ENCODE measurements around the gene SPAG9.

Gene SPAG9

DNA sequence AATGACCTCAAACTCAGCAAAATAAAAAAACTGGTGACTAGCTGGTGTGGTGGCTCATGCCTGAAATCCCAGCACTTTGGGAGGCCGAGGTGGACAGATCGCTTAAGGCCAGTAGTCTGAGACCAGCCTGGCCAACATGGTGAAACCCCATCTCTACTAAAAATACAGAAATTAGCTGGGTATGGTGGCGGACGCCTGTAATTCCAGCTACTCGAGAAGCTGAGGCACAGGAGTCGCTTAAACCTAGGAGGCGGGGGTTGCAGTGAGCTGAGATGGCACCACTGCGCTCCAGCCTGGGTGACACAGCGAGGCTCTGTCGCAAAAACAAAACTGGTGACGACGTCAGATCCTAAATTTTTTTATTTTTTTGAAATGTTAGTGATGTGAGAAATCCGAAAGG is 172.0 kb downstream of the SPAG9 start:
- H3K4me3 ChIP-seq (ENCODE audit: control insufficient read depth, low read depth, low read length): no peak overlapping the region
- TF ChIP-seq, protein P1, sequence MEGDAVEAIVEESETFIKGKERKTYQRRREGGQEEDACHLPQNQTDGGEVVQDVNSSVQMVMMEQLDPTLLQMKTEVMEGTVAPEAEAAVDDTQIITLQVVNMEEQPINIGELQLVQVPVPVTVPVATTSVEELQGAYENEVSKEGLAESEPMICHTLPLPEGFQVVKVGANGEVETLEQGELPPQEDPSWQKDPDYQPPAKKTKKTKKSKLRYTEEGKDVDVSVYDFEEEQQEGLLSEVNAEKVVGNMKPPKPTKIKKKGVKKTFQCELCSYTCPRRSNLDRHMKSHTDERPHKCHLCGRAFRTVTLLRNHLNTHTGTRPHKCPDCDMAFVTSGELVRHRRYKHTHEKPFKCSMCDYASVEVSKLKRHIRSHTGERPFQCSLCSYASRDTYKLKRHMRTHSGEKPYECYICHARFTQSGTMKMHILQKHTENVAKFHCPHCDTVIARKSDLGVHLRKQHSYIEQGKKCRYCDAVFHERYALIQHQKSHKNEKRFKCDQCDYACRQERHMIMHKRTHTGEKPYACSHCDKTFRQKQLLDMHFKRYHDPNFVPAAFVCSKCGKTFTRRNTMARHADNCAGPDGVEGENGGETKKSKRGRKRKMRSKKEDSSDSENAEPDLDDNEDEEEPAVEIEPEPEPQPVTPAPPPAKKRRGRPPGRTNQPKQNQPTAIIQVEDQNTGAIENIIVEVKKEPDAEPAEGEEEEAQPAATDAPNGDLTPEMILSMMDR (IDR thresholded peaks at IDR 0.05; ENCODE audit: control insufficient read depth, insufficient read depth, low read depth, low read length, missing control alignments): no peak
- no peak for DNase-seq (ENCODE audit: low read depth)

DNA sequence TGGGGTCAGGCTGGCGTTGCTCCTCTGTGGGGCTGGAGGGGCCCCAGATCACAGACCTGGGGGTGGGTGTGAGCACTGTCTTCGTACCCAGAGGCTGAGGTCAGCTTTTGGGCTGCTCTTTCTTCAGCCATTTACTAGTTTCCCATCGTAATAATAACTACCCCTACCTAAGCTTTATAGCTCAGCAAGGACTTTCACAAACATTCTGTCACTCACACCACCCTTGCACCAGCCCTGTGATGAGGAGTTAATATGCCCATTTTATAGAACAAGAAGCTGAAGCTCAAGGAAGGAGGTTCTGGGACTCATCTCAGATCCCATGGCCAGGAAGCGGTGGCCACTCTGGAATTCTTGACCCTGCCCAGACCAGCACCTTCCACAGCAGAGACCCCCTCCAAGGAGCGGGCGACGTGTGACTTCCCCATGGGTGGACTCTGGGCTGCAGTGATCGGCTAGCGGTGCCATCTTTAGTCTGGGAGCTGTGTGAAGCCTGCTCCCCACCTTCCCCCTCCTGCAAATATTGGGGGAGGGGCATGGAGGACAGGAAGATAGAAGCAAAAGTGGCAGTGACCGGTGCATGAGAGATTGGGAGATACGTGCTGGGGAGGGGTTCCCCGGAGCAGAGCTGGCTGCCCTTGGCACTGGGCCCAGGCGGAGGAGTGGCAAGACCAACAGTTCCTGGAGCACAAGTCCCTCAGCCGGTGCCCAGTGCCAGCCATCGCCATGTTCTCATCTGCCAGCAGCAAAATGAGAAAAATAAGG is 172.7 kb downstream of the SPAG9 start:
- TF ChIP-seq, protein P1 (IDR thresholded peaks at IDR 0.05; ENCODE audit: control insufficient read depth, insufficient read depth, low read depth, low read length, missing control alignments): no peak
- no peak for DNase-seq (ENCODE audit: low read depth)

DNA sequence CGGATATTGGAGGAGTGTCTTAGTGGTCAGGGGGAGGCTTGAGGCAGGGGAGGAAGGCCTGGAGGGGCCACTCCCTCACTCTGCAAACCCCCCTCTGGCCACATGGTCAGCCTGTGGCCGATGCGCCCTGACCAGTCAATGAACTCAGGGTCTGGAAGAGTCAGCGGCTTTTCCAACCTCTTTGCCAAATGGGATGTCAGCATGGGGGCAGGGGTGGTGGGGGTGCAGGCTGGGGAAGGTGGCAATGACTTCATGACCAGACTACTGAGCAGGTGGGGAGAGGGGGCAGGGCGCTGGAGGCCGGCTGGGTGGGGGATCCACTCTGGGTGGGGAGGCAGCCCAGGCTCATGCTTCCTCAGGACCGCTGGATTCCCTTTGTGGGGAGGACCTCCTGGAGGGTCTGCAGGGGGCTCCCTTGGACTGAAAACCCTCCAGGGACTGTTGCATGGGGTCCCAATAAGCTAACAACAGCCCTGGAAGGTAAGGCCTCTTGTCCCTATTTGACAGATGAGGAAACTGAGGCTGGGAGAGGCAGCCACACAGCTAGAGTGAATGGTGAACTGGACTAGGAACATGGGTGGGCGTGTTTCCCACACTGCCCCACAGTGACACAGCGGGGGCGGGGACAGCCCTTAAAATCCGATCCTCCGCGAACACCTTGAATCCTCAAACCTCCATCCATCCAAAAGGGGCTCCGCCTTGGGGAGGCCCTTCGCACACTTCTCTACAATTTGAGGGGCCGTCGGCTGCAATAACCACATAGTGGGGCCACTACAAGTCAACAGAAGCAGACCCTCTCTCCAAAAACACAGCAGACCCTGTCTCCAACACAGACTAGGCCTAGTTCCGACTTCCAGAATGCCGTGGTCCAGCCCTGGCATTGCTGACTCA is 173.5 kb downstream of the SPAG9 start:
- H3K4me3 ChIP-seq (ENCODE audit: control insufficient read depth, low read depth, low read length): no peak overlapping the region
- TF ChIP-seq, protein P1 (IDR thresholded peaks at IDR 0.05; ENCODE audit: control insufficient read depth, insufficient read depth, low read depth, low read length, missing control alignments): no peak
- no peak for DNase-seq (ENCODE audit: low read depth)

More for the DNA sequence above, 172.7 kb downstream of the SPAG9 start:
- H3K4me3 ChIP-seq (ENCODE audit: control insufficient read depth, low read depth, low read length): no peak overlapping the region

DNA sequence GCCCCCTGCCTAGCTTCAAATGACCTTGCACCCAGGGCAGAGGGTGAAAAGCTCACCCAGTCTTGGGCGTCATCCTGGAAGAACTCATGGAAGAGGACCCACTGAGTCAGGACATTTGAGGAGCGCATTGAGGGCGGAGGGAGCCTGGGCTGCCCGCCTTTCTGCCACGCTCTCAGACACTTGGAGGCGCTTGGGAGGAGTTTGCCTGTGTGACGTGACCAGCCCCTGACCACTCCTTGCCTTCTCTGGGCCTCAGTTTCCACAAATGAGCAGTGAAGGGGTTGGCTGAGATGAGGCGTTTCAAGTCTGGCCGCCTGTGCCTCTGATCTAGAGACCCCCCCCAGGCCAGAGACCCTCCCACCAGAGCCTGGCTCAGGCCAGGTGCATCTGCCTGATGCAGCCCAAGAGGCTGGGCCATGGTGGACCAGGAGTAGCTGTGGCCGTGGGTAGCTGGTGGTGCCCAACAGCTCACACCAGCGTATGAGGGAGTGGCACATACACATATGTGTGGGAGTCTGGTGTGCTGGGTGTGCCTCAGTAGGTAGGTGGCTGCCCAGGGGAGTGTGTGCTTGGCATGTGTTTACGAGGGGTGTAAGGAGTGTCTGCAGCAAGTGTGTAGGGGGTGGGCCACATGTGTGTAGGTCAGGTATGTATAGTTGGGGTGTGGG is 174.3 kb downstream of the SPAG9 start:
- H3K4me3 ChIP-seq (ENCODE audit: control insufficient read depth, low read depth, low read length): no peak overlapping the region
- DNase-seq (ENCODE audit: low read depth): no peak
- TF ChIP-seq, protein P1 (IDR thresholded peaks at IDR 0.05; ENCODE audit: control insufficient read depth, insufficient read depth, low read depth, low read length, missing control alignments): no peak

DNA sequence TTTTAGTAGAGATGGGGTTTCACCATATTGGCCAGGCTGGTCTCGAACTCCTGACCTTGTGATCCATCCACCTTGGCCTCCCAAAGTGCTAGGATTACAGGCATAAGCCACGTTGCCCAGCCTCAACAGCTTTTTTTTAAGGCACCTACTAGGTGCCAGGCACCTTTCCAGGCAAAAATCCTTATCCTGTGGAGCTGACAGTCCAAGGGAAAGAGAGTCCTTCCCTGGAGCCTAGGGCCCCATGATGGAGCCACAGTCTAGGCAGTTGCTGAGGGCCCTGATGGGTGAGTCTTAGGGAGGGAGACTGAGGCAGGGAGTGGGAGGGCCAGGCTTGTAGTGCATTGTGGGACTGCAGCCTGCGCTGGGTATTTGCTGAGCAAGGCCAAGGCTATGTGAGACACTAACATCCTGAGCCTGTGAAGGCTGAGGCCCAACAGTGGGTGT is 174.9 kb downstream of the SPAG9 start:
- no peak for DNase-seq (ENCODE audit: low read depth)
- TF ChIP-seq, protein P1 (IDR thresholded peaks at IDR 0.05; ENCODE audit: control insufficient read depth, insufficient read depth, low read depth, low read length, missing control alignments): no peak
- H3K4me3 ChIP-seq (ENCODE audit: control insufficient read depth, low read depth, low read length): no peak overlapping the region
